Neural progenitor cell (in vitro differentiated cells): Measurements from ENCODE around the gene SSH3.

Experiments used
- EZH2 ChIP-seq: fragments of 200-600 bp; sonication (generic); IDR thresholded peaks from 2 replicates; pipeline ENCODE4 v1.6.1; 2017; ENCODE audit warnings: antibody characterized with exemption, mild to moderate bottlenecking, moderate library complexity
- TF ChIP-seq, protein P1 (sequence below): fragments of 200-600 bp; sonication (generic); IDR thresholded peaks from 2 replicates; pipeline ENCODE4 v1.5.1; 2017; ENCODE audit warnings: antibody characterized with exemption, mild to moderate bottlenecking

DNA sequence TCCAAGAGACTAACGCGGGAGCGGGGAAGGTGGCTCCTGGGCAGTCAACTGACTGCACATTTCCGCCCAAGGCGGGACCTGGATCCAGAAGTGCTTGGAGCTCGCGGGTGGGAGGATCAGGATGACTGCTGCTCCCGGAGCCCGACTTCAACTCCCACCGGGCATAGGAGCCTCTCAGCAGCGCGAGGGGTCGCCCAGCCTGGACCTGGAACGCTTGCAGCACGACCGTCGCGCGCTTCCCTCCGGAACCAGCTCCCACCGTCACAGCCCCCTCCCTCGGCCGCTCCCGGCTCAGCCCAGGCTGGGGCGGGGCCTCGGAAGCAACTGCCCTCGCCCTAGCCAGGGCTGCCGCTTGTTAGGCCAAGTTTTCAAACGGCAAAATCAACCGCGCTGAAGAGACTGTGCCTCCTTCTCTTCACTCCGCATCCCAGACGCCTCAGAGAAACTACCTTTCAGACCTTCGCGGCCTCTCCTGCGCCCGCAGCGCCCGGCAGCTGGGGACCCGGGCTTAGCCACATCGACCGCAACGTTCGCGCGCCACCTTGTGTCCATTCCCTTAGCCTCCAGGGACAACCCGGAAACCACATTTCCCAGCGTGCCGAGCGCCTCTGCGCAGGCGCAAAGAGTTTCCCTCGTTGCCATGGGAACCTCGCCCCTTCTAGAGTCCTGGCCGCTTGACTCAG is 14.0 kb downstream of the SSH3 start:
- TF ChIP-seq, protein P1, sequence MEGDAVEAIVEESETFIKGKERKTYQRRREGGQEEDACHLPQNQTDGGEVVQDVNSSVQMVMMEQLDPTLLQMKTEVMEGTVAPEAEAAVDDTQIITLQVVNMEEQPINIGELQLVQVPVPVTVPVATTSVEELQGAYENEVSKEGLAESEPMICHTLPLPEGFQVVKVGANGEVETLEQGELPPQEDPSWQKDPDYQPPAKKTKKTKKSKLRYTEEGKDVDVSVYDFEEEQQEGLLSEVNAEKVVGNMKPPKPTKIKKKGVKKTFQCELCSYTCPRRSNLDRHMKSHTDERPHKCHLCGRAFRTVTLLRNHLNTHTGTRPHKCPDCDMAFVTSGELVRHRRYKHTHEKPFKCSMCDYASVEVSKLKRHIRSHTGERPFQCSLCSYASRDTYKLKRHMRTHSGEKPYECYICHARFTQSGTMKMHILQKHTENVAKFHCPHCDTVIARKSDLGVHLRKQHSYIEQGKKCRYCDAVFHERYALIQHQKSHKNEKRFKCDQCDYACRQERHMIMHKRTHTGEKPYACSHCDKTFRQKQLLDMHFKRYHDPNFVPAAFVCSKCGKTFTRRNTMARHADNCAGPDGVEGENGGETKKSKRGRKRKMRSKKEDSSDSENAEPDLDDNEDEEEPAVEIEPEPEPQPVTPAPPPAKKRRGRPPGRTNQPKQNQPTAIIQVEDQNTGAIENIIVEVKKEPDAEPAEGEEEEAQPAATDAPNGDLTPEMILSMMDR, result peak; percentile 90
- no peak for TF ChIP-seq EZH2
